ENCODE results near the gene MFSD12. TPM values are rescaled to one million over a fixed set of nuclear protein-coding genes. Genes with fewer than 3 reads are reported as not detected.

Gene MFSD12
- polyA plus RNA-seq, 4 donors: 46.5 to 66.2 (median 56.5) TPM

Other genes with a start within 250 kb of the MFSD12 start
- 10 to 100 TPM; 20.9 to 25.5 (median 25.1) TPM for gene NFIC, start 191.0 kb downstream of the MFSD12 start, polyA plus RNA-seq (ENCODE audit: insufficient read length in 4 of 4)
- 100 to 1,000 TPM; 466 to 589 (median 547) TPM for gene SMIM24, start 77.1 kb downstream of the MFSD12 start, polyA plus RNA-seq (ENCODE audit: insufficient read length in 4 of 4)
- gene SMIM44, start 74.1 kb downstream of the MFSD12 start, polyA plus RNA-seq (ENCODE audit: insufficient read length in 4 of 4): under 1 TPM in 3 of 4 donors, not detected in 1; 0.32 to 0.43 (median 0.33) TPM
- gene DOHH, start 56.9 kb downstream of the MFSD12 start, polyA plus RNA-seq (ENCODE audit: insufficient read length in 4 of 4): 10 to 100 TPM in 1 of 4 donors, 1 to 10 TPM in 3; 5.4 to 12.6 (median 6.5) TPM
- 10 to 100 TPM; 51.4 to 58.8 (median 52.0) TPM for gene FZR1, start 51.3 kb downstream of the MFSD12 start, polyA plus RNA-seq (ENCODE audit: insufficient read length in 4 of 4)
- 1 to 10 TPM; 3.4 to 7.1 (median 4.8) TPM for gene TEKTIP1, start 18.4 kb downstream of the MFSD12 start, polyA plus RNA-seq (ENCODE audit: insufficient read length in 4 of 4)
- gene HMG20B, start 15.4 kb upstream of the MFSD12 start, polyA plus RNA-seq (ENCODE audit: insufficient read length in 4 of 4): 10 to 100 TPM; 72.9 to 95.8 (median 74.2) TPM
- gene GIPC3, start 27.9 kb upstream of the MFSD12 start, polyA plus RNA-seq (ENCODE audit: insufficient read length in 4 of 4): 1 to 10 TPM; 2.6 to 4.2 (median 3.1) TPM
- 1 to 10 TPM; 2.7 to 4.1 (median 3.1) TPM for gene TBXA2R, start 49.3 kb upstream of the MFSD12 start, polyA plus RNA-seq (ENCODE audit: insufficient read length in 4 of 4)
- gene CACTIN, start 69.2 kb upstream of the MFSD12 start, polyA plus RNA-seq (ENCODE audit: insufficient read length in 4 of 4): 10 to 100 TPM; 19.7 to 30.8 (median 21.0) TPM
- gene PIP5K1C, start 142.9 kb upstream of the MFSD12 start, polyA plus RNA-seq (ENCODE audit: insufficient read length in 4 of 4): 10 to 100 TPM; 19.3 to 30.8 (median 23.3) TPM
- 10 to 100 TPM in 2 of 4 donors, 1 to 10 TPM in 2; 7.7 to 11.3 (median 9.6) TPM for gene TJP3, start 150.8 kb upstream of the MFSD12 start, polyA plus RNA-seq (ENCODE audit: insufficient read length in 4 of 4)
- gene APBA3, start 204.1 kb upstream of the MFSD12 start, polyA plus RNA-seq (ENCODE audit: insufficient read length in 4 of 4): 10 to 100 TPM; 14.2 to 21.6 (median 16.6) TPM
- 10 to 100 TPM; 32.1 to 43.9 (median 38.1) TPM for gene MRPL54, start 205.1 kb upstream of the MFSD12 start, polyA plus RNA-seq (ENCODE audit: insufficient read length in 4 of 4)
- under 1 TPM in 1 of 4 donors, not detected in 3; 0.03 TPM for gene RAX2, start 214.6 kb upstream of the MFSD12 start, polyA plus RNA-seq (ENCODE audit: insufficient read length in 4 of 4)
- 1 to 10 TPM in 2 of 4 donors, under 1 TPM in 2; 0.50 to 1.8 (median 1.1) TPM for gene MATK, start 228.8 kb upstream of the MFSD12 start, polyA plus RNA-seq (ENCODE audit: insufficient read length in 4 of 4)

Measured in right renal pelvis (tissue), 4 donors.